CD4-positive, alpha-beta T cell treated with Interleukin-15 for 1 hour (primary cell): ENCODE data around the gene TMBIM6.

Source experiments
- DNase-seq: peaks from one replicate; pipeline ENCODE4 v3.0.0-alpha.2; 2020

TMBIM6 gene

DNA sequence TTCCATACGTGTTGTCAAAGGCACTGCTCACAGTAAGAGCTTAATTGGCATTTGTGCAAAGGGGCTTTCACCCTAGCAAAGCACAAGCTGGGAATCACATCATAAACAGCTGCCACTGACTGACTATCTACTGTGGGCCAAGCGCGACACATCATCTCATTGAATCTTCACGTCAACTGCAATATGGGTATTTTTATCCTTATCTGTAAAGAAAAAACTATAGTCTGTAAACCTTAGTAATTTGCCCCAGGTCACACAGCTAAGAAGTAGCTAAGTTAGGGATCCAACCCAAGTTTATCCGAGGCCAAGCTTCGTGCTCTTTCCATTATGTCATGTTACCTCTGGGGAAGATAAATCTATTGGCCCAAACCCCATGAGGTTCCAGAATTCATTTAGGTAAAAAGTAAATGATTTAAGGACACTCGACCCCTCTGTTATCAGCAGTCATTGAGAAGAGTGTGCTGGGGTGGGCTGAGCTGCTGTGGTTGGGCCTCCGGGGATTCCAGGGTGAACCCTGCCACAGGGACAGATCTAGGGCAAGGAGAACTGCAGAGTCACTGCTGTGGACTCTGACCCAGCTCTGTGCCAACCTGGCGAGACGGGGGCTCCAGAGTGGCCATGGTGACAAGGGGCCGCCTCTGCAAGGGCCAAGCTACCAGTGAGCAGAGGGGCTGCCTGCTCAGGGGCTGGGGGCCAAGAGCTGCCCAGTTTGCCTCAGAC lies 59.2 kb downstream of the TMBIM6 start:
- DNase-seq, result no peak

DNA sequence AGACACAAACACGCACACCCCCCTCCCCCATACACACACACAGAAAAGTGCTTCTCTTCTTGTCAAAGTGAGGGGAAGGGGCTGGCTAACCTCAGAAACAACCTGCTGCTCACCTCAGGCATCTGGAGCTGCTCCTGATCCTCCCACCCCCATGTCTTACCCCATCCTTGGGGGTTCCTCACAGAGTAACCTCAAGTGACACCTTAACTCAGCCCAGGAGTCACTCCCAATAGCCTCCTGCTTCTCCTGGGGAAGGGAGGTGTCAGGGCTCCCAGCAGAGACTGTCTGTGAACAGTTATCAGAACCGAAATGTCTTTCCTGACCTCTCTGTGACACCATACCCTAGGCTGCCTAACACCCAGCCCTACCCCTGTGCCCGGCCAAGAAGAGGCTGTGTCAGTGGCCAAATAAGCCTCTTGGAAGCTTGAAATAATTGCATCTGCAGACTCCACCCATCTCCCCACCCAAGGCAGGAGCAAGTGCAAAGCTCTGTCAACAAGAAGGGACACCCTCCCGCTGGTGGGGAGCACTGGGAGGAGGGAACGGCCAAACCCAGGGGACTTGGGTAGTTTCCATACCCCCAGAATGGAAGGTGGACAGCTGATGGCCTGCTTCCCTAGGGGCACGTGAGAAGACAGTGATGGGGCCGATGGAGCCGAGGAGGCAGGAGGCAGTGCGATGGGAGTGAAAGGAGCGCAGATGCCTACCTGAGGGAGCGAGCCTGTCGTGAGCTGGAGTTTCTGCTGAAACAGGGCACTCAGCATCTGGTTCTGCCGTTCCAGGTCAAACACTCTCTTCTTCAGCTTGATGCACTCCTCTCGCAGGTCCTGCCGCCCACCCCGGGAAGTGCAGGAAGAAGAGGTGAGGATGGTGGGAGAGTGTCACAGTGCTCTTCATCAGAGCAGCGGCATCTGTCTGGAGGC lies 60.0 kb downstream of the TMBIM6 start:
- DNase-seq, result no peak

DNA sequence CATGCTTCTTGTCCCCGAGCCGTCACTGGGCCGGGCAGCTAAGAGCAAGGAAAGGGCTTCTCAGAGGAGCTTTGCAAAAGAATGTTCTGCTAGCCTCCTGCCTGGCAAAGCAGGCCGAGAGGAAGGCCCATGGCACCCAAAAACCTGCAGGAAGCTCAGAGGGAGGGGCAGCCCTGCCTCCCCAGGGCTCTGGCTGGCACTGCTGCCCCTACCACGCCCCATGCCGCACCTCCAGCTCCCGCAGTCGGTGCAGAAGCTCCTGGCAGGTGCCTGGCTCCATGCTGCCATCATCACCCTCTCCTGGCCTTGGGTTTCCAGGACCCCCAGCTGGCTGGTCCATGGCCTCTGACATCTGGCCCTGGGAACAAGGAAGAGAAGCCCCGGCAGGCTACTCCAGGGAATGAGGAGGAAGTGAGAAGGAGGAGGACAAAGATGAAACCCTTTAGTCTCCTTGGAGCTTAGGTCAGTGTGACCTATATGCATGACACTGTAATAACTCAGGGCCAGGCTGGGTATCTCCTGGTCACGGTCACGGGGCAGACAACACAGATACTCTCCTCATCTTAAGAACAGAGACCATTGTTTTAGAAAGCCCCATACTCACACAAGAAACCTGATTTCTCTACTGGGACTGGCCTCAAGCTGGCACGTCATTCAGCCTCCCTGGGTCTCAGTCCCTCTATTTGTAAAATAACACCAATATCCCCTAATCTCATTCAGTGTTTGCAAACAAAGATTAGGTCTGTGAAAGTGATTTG lies 62.5 kb downstream of the TMBIM6 start:
- DNase-seq, result no peak

DNA sequence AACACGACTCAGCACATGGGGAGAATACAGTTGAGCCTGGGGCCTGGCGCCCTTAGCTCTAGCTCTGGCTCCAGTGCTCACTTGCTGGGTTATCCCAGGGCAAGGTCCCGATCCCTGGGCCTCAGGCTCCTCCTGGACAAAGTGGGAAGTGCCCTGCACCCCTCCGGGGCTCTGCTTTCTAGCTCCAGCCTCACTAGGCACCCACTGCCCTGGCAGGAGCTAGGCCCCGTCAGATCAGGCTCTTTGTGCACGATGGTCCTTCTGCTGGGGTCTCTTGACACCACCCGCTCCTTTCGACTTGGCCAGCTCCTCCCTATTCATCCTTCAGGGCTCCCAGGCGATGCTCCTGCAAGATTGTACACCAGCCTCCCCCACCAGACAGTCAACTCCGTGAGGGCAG lies 63.5 kb downstream of the TMBIM6 start:
- DNase-seq, result no peak

DNA sequence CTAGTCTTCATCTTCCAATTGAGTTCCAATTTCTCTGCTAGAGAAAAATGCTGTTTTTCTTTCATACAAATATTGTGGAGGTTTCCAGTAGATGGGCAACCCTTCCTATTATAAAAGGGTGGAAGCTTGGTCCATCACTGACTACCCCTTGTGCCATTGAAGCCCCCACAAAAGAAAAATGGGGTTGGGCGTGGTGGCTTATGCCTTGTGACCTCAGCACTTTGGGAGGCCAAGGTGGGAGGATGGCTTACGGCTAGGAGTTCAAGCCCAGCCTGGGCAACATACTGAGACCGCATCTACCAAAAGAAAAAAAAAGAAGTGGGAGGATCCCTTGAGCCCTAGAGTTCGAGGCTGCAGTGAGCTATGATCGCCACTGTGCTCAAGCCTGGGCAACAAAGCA lies 64.1 kb downstream of the TMBIM6 start:
- no peak for DNase-seq

DNA sequence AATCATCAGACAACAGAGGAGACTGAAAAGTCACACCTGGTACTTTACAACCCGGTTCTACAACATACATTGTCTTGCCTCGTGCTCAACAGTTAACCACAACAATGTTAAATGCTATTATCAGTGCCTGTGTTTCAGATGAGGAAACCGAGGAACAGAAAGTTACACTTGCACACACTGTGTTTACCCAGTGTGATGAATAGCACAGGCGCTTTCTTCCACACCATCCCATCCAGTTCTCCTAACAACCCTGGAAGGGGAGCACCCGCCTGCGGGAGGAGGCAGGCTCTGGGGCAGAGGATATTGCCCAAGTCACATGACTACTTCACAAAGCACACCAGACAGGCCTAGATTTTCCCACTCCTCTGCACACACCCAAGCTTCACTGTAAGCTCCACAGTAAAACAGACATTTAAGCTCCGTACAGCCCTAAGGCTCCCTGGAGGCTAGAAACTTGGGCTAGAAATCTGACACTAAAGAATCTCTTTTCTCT lies 65.0 kb downstream of the TMBIM6 start:
- DNase-seq, result no peak

DNA sequence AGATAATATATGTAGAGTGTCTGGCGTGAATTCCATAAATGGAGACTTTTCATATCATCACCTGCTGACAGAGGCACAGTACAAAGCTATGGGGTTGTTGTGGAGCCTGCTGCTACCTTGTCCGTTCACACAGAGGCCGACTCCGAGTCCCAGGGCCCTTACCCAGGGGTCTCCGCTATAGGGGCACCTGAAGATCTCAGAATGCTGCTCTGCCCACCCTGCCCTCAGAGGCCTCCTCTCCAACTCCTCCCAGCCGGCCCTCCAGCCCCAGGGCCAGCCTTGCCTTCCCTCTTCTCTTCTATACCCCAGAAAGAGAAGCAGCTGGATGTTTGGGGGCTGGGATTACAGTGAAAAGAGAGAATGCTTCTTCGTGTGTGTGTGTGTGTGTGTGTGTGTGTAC lies 65.5 kb downstream of the TMBIM6 start:
- DNase-seq, result no peak

DNA sequence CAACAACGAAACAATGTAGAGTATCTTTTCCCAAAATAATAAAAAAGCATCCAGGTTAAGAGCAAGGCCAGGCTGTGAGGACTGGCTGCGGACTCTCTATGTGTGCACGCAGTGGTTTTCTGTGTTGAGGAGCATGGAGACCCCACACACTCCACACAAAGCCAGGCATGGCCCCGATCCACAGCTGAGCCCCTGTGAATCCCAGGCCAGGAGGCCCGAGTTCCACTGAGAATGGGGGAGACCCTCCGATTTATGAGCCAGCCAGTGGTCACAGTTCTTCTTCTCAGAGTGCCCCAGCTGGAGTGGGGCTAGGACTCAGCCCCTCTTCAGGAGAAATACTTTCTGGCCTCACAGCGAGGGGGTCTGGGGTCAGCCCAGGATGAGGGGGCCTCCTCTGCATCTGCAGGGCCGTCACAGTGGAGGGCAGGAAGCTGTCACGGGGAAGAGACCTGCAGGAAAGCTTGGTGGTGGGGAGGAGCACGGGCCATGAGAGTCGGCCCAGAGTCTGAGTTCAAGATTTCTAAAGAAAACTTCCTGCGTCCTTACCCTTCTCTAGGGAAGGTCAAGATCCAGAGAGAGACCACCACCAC lies 66.7 kb downstream of the TMBIM6 start:
- no peak for DNase-seq

DNA sequence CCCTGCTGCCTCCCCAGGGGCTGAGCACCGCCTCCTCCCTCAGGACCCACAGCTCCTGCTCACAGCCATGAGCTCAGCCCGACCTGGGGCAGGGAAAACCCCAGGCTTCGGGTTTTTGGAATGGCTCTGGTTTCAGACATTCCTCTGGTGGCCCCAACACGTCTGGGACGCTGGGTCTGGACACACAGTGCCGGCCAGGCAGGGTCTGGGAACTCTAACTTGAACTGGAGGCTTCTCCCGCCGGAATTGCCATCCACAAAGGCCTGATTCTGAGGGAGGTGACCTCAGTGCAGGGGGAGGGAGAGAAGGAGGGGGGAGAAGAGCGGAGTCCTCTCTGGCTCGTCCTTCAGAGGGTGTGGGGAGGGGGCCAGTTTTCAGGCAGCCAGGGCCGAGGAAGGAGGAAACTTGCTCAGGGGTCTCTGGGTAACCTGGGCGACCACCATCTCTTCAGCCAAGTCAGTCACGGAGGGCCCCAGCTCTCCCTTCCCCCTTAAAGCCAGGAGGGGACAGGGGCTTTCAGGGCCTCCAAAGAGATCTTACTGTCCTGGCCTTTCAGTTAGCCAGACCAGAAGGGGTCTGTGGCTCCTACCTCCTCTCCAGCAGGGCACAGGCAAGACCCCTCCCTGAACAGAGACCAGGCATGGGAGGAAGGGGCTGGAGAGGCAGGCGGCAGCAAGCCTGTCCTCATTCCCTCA lies 67.5 kb downstream of the TMBIM6 start:
- no peak for DNase-seq

DNA sequence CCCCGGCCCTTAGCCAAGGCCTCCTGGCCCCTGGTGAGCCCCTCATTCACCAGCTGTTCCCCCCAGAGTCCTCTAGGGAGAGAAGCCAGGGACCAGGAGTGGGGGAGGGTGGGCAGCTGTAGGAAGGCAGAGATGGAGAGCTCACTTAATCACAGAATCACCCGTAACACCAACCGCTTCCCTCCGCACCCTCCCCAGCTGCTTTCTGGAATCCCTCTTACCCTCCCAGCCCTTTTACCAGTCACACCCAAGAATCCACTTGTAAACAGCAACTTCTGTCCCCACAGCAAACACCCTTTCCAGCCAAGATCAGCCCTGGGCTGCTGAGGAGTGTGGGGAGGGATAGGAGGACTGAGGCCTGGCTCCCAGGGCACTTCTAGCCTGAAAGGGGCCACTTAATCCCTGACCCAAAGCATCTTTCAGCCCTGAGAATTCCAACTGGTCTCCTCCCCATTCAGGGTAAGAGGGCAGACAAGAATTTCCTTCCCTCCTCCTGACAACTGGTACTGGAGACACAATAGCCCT lies 68.1 kb downstream of the TMBIM6 start:
- DNase-seq, result no peak

DNA sequence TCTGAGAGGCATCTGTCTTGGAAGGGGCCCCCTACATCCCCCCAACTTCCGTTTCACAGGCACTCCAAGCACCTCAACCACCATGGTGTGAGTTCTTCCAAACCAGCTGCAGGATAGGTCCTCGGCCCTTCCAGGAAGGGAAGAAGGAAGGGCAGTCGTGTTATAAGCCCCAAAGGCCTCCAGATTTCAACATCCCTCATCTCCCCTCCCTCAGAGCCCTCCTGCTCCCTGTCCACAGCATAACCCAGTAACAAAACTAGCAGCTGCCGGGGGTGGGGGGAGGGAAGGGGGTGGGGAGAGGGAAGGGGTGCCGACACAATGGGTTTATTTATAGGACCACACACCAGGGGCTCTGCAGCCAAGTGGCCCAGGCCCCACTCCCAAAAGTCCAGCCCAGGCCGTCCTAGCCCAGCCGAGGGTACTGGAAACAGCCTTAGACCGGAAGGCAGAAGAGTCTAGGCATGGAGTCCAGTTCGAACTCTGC lies 68.6 kb downstream of the TMBIM6 start:
- DNase-seq, result no peak

DNA sequence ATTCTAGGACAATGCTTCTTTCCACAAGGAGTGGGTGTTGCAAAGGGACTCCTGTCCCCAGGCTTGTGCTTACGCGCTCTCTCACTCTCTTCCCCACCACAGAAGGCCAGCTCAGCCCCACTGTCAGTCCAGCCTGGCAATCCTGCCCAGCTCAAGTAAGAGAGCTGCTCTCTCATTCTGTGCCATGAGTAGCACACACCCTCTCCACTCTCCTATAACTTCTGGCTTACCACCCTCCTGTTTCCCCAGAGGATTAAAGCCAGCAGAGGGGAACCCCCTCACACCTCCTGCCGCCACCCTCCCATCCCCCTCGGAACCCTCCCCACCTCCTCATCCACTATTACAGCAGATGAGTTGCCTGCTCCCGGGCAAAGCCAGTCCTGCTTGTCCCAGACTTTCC lies 69.8 kb downstream of the TMBIM6 start:
- no peak for DNase-seq

DNA sequence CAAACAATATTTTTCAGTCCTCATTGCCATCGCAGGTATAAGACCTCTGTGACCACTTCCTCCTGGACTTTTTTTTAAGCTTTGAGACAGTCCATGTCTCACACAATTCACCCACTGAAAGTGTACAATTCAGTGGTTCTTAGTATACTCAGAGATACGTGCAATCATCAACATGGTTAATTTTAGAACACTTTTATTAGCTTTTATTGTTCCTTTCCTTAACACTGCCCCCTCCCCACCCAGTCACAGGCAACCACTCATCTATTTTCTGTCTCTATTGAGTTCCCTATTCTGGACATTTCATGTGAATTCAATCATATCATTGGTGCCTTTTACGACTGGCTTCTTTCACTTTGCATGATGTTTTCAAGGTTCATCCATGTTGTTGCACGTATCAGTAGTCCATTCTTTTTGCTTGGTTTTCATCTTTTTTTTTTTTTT lies 70.6 kb downstream of the TMBIM6 start:
- DNase-seq, result no peak

DNA sequence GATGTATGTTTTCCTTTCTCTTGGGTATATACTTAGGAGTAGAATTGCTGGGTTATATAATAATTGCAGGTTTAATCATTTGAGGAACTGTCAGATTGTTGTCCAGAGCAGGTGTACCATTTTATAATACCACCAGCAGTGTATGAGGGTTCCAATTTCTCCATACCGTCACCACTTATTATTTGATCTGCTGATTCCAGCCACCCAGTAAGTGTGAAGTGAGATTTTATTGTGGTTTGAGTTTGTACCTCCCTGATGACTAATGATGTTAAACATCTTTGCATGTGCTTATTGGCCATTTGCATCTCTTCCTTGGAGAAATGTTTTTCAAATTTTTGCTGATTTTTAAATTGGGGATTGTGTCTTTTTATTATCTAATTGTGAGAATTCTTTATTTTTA lies 71.8 kb downstream of the TMBIM6 start:
- DNase-seq, result no peak
